ENCODE data around the gene SDK1.

DNA sequence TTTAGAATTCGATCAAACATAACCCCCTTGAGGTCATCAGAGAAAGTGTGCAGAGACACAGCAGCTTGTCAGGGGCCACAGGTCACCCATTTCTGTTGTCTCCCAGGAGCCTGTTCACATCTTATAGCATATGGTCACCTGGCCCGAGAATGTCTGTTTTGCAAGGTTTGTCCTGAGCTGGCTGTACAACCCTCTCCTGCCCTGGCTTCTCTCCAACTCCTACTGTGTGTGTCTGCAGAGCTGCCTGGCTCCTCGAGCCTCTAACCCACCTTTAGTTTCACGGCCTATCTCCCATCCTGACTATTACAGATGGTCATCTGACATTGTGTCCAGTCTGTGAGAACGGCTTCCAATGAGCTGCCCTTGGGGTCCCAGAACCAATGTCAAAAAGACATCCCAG is 683.4 kb downstream of the SDK1 start:
- TF ChIP-seq ARNT (IDR thresholded peaks at IDR 0.05) (no peak), ELF4 (IDR thresholded peaks at IDR 0.05) (no peak), HDGF (IDR thresholded peaks at IDR 0.05; ENCODE audit: borderline replicate concordance) (no peak), SP1 (IDR thresholded peaks at IDR 0.05) (no peak), BHLHE40 (IDR thresholded peaks at IDR 0.05; ENCODE audit: borderline replicate concordance) (no peak), TARDBP (IDR thresholded peaks at IDR 0.05) (no peak), L3MBTL2 (conservative IDR thresholded peaks at IDR 0.05) (no peak), LEF1 (IDR thresholded peaks at IDR 0.05; ENCODE audit: borderline replicate concordance) (no peak), ZNF384 (IDR thresholded peaks at IDR 0.05) (no peak), FOXA1 (IDR thresholded peaks at IDR 0.05) (no peak), FOXK2 (IDR thresholded peaks at IDR 0.05) (no peak), CTBP1 (IDR thresholded peaks at IDR 0.05; ENCODE audit: borderline replicate concordance) (no peak), SUZ12 (IDR thresholded peaks at IDR 0.05) (no peak)
- TF ChIP-seq, protein P1, sequence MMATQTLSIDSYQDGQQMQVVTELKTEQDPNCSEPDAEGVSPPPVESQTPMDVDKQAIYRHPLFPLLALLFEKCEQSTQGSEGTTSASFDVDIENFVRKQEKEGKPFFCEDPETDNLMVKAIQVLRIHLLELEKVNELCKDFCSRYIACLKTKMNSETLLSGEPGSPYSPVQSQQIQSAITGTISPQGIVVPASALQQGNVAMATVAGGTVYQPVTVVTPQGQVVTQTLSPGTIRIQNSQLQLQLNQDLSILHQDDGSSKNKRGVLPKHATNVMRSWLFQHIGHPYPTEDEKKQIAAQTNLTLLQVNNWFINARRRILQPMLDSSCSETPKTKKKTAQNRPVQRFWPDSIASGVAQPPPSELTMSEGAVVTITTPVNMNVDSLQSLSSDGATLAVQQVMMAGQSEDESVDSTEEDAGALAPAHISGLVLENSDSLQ (IDR thresholded peaks at IDR 0.05) = no peak
